ENCODE data around the gene FAM184A.

The FAM184A gene

DNA sequence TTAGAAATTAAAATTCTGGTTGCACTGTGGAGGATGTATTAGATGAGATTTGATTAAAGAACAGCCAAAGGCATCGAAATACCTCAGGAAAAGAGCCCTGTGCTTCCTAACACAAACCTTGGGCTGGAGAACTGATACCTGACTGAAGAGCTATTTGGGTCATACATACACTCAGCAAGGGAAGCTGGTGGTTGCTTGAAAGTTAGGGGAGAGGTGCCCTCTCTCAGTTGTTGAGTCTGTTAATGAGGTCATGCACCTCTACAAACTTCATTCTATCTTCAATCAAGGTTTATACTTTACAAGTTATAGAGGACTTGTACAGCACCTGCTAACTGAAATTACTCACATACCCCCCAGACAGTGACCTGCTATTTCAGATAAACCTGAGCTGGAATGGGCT is 25.5 kb downstream of the FAM184A start:
- DNase-seq (ENCODE audit: low spot score) = no peak
- Mint-ChIP-seq H3K27ac (no peak overlapping the region), H3K27me3 (ENCODE audit: low read depth) (no peaks in the 10 kb centered on the region), H3K4me3 (no peak overlapping the region), H3K4me1 (ENCODE audit: low read depth) (peaks cover 21% of the 10 kb centered on the region), H3K9me3 (no peaks in the 10 kb centered on the region), H3K36me3 (ENCODE audit: low read depth) (no peaks in the 10 kb centered on the region)

DNA sequence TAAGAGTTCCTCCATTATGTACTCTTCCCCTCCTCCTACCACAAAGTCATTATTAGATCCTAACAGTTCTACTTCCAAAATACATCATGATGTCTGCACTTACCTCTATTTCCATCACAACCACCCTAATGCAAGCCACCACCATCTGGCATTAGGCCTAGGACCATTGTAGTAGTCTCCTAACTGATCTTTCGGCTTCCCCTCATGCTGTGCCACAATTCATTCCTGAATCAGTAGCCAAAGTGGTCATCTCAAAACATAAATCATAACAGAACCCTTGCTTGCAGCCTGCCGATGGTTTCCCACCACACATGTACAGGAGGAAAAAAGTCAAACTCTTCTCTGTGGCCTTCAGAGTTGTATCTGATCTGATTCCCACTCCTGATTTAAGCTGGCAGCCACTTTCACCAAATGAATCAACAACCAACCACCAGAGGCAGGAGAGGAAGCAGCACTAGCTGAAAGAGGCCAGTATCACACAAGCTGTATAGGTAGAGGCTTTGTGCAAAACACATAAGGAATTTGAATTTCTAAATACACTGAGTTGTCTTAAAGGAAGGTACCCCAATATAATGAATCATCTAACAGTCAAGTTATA is 26.1 kb downstream of the FAM184A start:
- peak overlapping the region; percentile 5 for H3K4me3 Mint-ChIP-seq
- DNase-seq (ENCODE audit: low spot score) = peak; percentile 69
- H3K4me1 Mint-ChIP-seq (ENCODE audit: low read depth) = peaks cover 21% of the 10 kb centered on the region
- H3K36me3 Mint-ChIP-seq (ENCODE audit: low read depth) = no peaks in the 10 kb centered on the region
- H3K27ac Mint-ChIP-seq = peak overlapping the region; percentile 8
- no peaks in the 10 kb centered on the region for H3K9me3 Mint-ChIP-seq
- no peaks in the 10 kb centered on the region for H3K27me3 Mint-ChIP-seq (ENCODE audit: low read depth)

DNA sequence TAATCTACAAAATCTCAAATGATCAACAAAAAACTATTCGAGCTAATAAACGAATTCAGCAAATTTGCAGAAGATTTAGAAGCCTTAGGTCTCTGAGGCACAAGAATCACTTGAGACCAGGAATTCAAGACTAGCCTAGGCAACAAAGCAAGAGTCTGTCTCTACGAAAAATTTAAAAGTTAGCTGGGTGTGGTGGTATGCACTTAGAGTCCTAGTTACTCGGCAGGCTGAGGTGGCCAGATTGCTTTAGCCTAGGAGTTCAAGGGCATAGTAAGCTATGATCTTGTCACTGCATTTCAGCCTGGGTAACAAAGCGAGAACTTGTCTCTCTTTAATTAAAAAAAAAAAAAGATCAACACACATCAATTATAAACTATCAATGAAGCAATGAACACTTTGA is 34.2 kb downstream of the FAM184A start:
- no peak for DNase-seq (ENCODE audit: low spot score)
- Mint-ChIP-seq H3K9me3 (no peaks in the 10 kb centered on the region), H3K4me1 (ENCODE audit: low read depth) (peaks cover 7% of the 10 kb centered on the region), H3K36me3 (ENCODE audit: low read depth) (no peaks in the 10 kb centered on the region), H3K4me3 (no peak overlapping the region), H3K27ac (no peak overlapping the region), H3K27me3 (ENCODE audit: low read depth) (no peaks in the 10 kb centered on the region)

DNA sequence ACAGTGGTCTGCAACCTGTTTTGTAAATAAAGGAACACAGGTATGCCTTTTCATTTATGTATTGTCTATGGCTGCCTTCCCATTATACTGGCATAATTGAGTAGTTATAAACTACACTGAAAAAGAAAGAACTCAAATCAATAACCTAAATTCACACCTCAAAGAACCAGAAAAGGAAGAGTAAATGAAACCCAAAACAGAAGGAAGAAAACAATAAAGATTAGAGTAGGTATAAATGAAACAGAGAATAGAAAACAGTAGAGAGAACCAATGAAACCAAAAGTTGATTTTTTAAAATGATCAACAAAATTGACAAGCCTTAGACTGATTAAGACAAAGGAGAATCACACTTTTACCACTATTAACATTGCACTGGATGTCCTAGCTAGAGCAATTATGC is 34.7 kb downstream of the FAM184A start:
- Mint-ChIP-seq H3K27ac (no peak overlapping the region), H3K27me3 (ENCODE audit: low read depth) (no peaks in the 10 kb centered on the region), H3K4me3 (no peak overlapping the region), H3K9me3 (no peaks in the 10 kb centered on the region), H3K36me3 (ENCODE audit: low read depth) (no peaks in the 10 kb centered on the region), H3K4me1 (ENCODE audit: low read depth) (peaks cover 7% of the 10 kb centered on the region)
- no peak for DNase-seq (ENCODE audit: low spot score)

DNA sequence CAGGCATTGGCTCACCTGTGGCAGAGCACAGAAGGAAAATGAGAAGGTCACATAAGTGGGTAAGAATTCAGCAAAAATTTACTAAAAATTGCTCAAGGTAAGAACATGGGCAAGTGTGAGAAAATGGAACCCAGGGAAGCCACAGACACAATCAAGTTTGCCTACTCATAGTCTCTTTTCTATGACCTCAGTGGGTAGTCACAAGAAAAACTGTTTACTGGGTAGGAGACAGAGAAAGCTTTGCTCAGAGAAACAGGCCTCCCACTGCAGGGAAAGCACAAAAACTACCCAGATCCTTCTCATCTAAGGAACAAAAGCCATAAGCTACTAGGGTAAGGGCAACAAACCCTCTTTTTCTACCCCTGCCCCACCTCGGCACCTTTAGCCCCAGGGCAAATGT is 35.2 kb downstream of the FAM184A start:
- no peaks in the 10 kb centered on the region for H3K27me3 Mint-ChIP-seq (ENCODE audit: low read depth)
- H3K4me1 Mint-ChIP-seq (ENCODE audit: low read depth) = peaks cover 7% of the 10 kb centered on the region
- no peaks in the 10 kb centered on the region for H3K9me3 Mint-ChIP-seq
- H3K36me3 Mint-ChIP-seq (ENCODE audit: low read depth) = no peaks in the 10 kb centered on the region
- H3K4me3 Mint-ChIP-seq = no peak overlapping the region
- no peak overlapping the region for H3K27ac Mint-ChIP-seq
- no peak for DNase-seq (ENCODE audit: low spot score)

DNA sequence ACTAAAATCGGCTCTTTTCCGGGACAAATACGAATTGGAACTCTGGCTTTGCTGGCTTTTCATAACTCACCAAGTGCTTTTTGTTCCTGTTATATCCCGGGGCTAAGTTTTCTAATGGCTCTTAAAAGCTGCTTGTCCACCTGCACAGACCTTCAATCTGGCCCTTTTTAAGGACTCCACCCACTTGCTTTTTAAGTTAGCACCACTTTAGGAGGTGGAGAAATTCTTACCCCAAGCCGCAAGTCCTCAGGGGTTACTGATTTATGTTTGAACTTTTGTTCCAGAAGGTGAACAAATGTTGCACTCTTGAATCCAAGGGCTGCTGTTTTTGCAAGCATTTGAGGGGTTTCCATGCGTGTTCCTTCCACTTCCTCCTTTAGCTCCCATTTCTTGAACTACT is 37.8 kb downstream of the FAM184A start:
- Mint-ChIP-seq H3K27me3 (ENCODE audit: low read depth) (no peaks in the 10 kb centered on the region), H3K27ac (no peak overlapping the region), H3K9me3 (no peaks in the 10 kb centered on the region), H3K4me1 (ENCODE audit: low read depth) (peaks cover 7% of the 10 kb centered on the region), H3K4me3 (no peak overlapping the region), H3K36me3 (ENCODE audit: low read depth) (no peaks in the 10 kb centered on the region)
- DNase-seq (ENCODE audit: low spot score) = no peak

DNA sequence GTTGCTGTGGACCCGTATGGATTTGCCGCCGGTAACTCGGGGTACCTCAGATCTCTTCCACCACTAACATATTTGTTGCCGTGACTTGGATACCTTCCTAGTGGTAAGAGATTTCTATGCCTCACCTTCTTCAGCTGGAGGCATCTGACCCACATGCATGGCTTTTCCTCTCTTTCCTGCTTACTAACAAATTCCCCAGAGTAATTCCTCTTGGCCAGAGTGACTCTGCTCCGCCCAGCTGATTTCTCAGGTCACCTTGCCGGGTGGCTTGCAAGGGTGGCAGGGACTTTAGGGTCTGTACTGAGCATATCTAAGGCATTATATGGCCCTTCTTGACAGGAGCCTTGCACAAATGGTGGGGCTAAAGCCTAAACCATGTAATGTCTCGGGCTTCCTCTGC is 38.2 kb downstream of the FAM184A start:
- Mint-ChIP-seq H3K27ac (no peak overlapping the region), H3K9me3 (no peaks in the 10 kb centered on the region), H3K4me1 (ENCODE audit: low read depth) (peaks cover 7% of the 10 kb centered on the region), H3K27me3 (ENCODE audit: low read depth) (no peaks in the 10 kb centered on the region), H3K4me3 (no peak overlapping the region), H3K36me3 (ENCODE audit: low read depth) (no peaks in the 10 kb centered on the region)
- no peak for DNase-seq (ENCODE audit: low spot score)

DNA sequence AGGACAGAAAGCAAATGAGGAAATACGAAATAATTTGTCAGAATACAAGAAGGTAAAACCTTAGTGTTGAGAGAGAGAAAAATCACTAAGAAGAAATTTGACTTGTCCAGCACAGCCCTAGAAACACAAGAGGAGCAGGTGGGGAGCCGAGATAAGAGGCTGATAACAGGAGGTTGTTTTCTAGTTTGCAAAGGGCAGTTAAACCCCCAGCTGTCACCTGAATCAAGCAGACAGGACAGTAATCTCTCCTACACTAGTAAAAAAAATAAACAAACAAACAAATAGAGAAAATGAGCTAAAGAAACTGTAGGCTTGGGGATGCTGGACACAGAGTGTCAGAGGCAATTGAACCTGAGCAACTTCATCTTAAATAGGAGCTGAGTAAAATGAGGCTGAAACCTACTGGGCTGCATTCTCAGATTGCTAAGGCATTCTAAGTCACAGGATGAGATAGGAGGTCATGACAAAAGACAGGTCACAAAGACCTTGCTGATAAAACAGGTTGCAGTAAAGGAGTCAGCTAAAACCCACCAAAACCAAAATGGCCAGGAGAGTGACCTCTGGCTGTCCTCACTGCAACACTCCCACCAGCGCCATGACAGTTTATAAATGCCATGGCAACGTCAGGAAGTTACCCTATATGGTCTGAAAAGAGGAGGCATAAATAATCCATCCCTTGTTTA is 40.4 kb downstream of the FAM184A start:
- Mint-ChIP-seq H3K36me3 (ENCODE audit: low read depth) (no peaks in the 10 kb centered on the region), H3K4me3 (no peak overlapping the region), H3K27ac (no peak overlapping the region), H3K27me3 (ENCODE audit: low read depth) (no peaks in the 10 kb centered on the region), H3K4me1 (ENCODE audit: low read depth) (no peaks in the 10 kb centered on the region), H3K9me3 (no peaks in the 10 kb centered on the region)
- no peak for DNase-seq (ENCODE audit: low spot score)

DNA sequence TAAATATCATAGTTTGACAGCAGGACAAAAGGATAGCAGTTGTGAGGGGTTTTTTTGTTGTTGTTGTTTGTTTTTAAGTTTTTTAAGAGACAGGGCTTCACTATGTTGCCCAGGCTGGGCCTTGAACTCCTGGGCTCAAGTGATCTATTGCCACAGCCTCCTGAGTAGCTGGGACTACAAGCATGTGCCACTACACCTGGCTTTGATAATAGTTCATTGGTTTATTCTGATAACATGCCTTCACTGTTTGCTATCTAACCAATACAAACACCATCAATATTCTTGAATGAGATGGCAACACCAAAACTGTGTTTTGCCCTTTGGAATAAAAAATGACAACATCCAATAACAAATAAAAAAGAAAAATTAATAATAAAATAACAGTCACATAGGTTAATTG is 41.2 kb downstream of the FAM184A start:
- H3K36me3 Mint-ChIP-seq (ENCODE audit: low read depth) = no peaks in the 10 kb centered on the region

DNA sequence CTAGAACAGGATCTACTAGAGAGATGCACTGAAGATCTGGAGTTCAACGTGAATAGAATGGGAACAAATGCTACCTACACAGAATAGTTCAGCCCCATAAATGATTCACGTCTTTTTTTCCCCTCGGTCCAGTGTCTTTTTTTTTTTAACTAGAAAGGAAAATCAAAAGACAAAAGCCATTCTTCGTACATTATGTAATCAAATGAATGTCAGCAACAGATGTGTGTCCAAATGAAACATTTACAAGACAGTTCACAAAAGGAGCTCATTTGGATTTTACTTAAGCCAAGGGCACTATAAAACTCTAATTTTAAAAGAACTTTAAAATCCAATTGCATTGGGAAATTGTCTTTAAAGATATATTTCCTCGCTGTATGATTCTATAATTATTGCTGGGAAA is 42.4 kb downstream of the FAM184A start:
- H3K27ac Mint-ChIP-seq = no peak overlapping the region
- DNase-seq (ENCODE audit: low spot score) = no peak
- H3K9me3 Mint-ChIP-seq = no peaks in the 10 kb centered on the region
- H3K4me1 Mint-ChIP-seq (ENCODE audit: low read depth) = no peaks in the 10 kb centered on the region
- no peaks in the 10 kb centered on the region for H3K36me3 Mint-ChIP-seq (ENCODE audit: low read depth)
- H3K27me3 Mint-ChIP-seq (ENCODE audit: low read depth) = no peaks in the 10 kb centered on the region
- no peak overlapping the region for H3K4me3 Mint-ChIP-seq

More for the DNA sequence above, 41.2 kb downstream of the FAM184A start:
- no peaks in the 10 kb centered on the region for H3K27me3 Mint-ChIP-seq (ENCODE audit: low read depth)
- no peaks in the 10 kb centered on the region for H3K4me1 Mint-ChIP-seq (ENCODE audit: low read depth)
- no peak overlapping the region for H3K4me3 Mint-ChIP-seq
- no peak for DNase-seq (ENCODE audit: low spot score)
- H3K9me3 Mint-ChIP-seq = no peaks in the 10 kb centered on the region
- H3K27ac Mint-ChIP-seq = no peak overlapping the region

DNA sequence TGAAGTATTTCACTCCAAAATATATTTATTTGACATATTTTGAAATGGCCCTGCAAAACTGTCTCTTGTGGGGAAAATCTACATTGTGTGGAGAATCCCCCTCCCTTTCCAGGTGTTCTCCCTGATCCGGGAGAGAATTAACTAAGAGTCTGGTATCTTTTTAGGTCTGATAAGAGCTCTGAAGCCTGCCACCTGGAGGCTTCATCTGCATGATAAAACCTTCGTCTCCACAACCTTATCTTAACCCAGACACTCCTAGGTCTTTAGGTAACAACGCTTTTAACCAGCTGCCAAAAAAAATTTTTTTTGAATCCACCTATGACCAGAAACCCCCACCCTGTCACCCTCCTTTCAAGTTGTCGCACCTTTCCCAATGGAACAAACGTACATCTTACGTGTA is 43.0 kb downstream of the FAM184A start:
- no peak overlapping the region for H3K27ac Mint-ChIP-seq
- no peaks in the 10 kb centered on the region for H3K27me3 Mint-ChIP-seq (ENCODE audit: low read depth)
- DNase-seq (ENCODE audit: low spot score) = no peak
- H3K4me1 Mint-ChIP-seq (ENCODE audit: low read depth) = no peaks in the 10 kb centered on the region
- no peak overlapping the region for H3K4me3 Mint-ChIP-seq
- no peaks in the 10 kb centered on the region for H3K9me3 Mint-ChIP-seq
- H3K36me3 Mint-ChIP-seq (ENCODE audit: low read depth) = no peaks in the 10 kb centered on the region

DNA sequence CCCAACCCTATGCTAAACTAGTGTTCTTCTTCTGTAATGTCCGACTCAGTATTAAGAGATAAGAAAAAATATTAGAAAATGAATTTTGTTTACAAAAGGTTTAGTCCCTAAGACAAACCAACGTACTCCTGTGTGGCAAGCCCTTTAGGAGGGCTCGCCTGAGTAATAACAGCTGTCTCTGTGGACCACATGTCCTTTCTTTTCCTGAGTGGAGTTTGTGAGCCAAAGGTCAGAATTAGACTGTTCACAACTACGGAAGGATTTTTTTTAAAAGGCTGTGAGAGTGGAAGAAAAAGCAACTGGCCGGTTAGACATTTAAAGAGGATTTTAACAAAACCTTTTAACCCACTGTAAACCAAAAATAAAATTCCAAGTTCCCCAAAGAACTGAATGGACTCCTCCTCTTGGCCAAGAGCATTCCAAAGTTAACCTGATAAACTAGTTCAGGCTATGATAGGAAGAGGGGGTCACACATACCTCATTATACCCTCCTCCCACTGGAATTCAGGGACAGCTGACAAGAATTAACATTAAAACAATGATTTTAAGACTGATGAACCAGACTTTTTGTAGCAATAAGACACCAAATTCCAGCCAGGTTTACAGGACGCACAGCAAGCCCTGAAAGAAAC is 43.5 kb downstream of the FAM184A start:
- Mint-ChIP-seq H3K4me3 (no peak overlapping the region), H3K9me3 (no peaks in the 10 kb centered on the region), H3K27ac (no peak overlapping the region)

DNA sequence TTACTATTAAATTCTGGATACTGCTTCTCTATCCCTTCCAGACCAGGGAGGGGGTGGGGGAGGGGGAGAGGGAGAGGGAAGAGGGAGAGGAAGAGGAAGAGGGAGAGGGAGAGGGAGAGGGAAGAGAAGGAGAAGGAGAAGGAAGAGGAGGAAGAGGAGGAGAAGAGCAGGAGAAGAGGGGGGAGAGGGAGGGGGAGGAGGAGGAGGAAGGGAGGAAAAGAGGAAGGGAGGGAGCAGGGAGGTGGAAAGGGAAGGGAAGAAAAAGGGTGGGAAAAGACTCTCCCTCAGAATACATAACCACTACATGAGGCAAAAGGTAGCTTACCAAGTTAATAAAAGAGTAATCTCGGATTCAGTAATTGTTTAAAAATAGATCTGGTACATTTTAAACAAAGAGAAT is 46.0 kb downstream of the FAM184A start:
- H3K4me3 Mint-ChIP-seq = no peak overlapping the region
- H3K9me3 Mint-ChIP-seq = no peaks in the 10 kb centered on the region
- no peak for DNase-seq (ENCODE audit: low spot score)
- H3K27ac Mint-ChIP-seq = no peak overlapping the region
- no peaks in the 10 kb centered on the region for H3K27me3 Mint-ChIP-seq (ENCODE audit: low read depth)
- H3K36me3 Mint-ChIP-seq (ENCODE audit: low read depth) = no peaks in the 10 kb centered on the region
- no peaks in the 10 kb centered on the region for H3K4me1 Mint-ChIP-seq (ENCODE audit: low read depth)

More for the DNA sequence above, 43.5 kb downstream of the FAM184A start:
- Mint-ChIP-seq H3K27me3 (ENCODE audit: low read depth) (no peaks in the 10 kb centered on the region), H3K4me1 (ENCODE audit: low read depth) (no peaks in the 10 kb centered on the region), H3K36me3 (ENCODE audit: low read depth) (no peaks in the 10 kb centered on the region)
- DNase-seq (ENCODE audit: low spot score) = no peak

DNA sequence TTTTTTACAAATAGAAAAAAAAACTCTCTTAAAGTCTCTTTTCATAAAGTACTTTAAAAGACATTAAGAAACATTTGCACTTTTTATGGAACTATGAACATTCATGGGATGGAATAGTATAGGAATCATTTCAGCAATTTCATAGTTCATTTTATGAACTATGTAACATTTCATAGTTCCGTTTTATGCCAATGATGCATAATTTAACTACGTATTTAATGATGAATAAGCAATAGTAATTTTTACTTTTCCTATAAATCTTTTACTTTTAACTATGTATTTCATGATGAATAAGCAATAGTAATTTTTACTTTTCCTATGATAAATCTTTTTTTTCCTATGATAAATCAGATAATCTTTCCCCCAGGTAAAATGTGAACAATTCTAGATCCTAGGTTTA is 47.7 kb downstream of the FAM184A start:
- Mint-ChIP-seq H3K36me3 (ENCODE audit: low read depth) (no peaks in the 10 kb centered on the region), H3K4me1 (ENCODE audit: low read depth) (no peaks in the 10 kb centered on the region), H3K9me3 (no peaks in the 10 kb centered on the region), H3K27ac (no peak overlapping the region), H3K4me3 (no peak overlapping the region), H3K27me3 (ENCODE audit: low read depth) (peaks cover 4% of the 10 kb centered on the region)
- no peak for DNase-seq (ENCODE audit: low spot score)

All from T-helper 2 cell treated with Interferon-gamma antibody and Interleukin-4, amounts not matched to agents 5 μg/mL and 100 μg/mL, for 36 hours (primary cell).